NCI-H748 (cell line): Measurements from ENCODE around the gene ABCB8.

Experiments
- DNase-seq: peaks from one replicate; lab custom pipeline; 2025; ENCODE audit not compliant: unreplicated experiment; lab: John Stamatoyannopoulos, UW

ABCB8 gene

GRCh38 chr7:151028131-151028947 is at the start of gene ABCB8:
ABCB8 (plus strand) TSS chr7:151028450; CDS start chr7:151028516, 66 bp downstream.
- DNase-seq, result peak; percentile 99

- no peak for DNase-seq
Observed at GRCh38 chr7:150979713-150980390, 48.4 kb upstream of the ABCB8 start.

GRCh38 chr7:150980663-150981062 is 47.6 kb upstream of the ABCB8 start:
- no peak for DNase-seq

- DNase-seq, result no peak
Observed at GRCh38 chr7:150981644-150982043, 46.6 kb upstream of the ABCB8 start.

- no peak for DNase-seq
Observed at GRCh38 chr7:150982351-150982750, 45.9 kb upstream of the ABCB8 start.

GRCh38 chr7:150983893-150984368 is 44.3 kb upstream of the ABCB8 start:
- DNase-seq, result no peak

DNA sequence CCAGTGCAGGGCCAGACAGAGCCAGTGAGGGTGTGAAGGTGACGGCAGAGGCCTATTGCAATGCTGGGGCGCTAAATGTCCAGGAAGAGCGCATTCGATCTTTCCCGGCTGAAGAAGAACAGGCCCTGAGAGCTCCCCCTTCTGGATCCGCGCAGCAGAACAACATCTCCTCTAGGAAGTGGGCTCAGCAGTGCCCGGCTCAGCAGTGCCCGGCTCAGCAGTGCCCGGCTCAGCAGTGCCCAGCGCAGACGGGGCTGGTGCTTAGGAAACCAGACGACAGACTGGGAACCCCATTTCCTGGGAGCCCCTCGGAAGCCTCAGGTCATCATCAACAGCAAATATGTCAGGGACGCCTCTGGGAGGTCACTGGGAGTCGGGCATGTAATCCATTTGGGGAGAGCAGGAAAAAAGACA is 42.1 kb upstream of the ABCB8 start:
- DNase-seq, result peak; percentile 78

- no peak for DNase-seq
Observed at GRCh38 chr7:150986556-150986955, 41.7 kb upstream of the ABCB8 start.

GRCh38 chr7:150988230-150989226 is 39.7 kb upstream of the ABCB8 start:
- DNase-seq, result peak; percentile 69

DNA sequence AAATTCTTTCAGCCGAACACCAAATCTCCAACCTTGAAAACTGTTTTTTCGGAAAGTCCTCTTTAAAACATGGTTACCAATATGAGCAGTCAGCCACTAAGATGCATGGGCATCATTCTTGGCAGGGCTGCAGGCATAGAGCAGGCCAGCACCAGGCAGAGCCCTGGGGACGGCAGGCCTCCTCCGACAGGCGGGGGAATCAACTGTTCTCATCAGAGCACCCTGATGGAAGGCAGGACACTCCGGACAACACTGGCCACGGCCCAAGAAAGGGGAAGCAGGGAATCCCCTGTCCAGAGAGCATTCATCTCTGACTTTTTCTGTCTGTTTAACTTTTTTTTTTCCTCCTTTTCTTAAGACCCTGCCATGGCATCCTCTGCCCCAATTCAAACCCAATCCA is 38.8 kb upstream of the ABCB8 start:
- no peak for DNase-seq

DNA sequence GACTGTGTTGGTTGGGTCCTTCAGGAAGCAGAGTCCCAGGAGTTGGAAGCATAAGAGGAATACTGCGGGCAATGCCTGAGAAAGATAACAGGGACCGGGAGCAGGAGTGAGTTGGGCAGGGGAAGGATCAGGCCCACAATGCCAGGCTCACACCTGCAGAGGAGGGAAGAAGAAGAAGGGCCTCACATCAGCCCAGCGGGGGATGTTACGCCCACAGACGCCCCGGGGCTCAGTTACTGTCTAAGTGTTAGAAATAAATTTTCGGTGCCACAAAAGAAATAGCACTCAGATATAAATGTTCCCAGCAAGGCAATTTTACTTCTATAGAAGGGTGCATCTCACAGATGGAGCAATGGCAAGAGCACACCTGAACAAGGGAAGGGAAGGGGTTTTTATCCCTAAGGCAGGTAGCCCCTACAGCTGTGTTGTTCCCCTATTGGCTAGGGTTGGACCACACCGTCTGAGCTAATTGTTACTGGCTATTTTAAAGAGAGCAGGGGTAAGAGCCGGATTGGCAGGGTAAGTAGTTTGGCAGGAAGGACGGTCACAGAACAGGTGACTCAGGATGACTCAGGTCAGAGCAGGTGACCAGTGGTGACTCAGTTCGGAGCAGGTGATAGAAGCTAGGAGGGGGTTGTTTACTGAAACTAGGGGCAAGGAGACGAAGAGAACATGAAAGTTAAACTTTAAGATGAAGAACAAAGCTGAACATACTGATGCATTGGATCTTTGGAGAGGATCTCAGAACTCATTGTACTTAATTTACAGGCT is 37.6 kb upstream of the ABCB8 start, which contains the start of gene NOS3:
Gene NOS3 (plus strand): TSS at position 602 of the 771 bp plus-strand sequence. CDS start 2,787 bp downstream, outside the sequence.
- DNase-seq, result no peak

DNA sequence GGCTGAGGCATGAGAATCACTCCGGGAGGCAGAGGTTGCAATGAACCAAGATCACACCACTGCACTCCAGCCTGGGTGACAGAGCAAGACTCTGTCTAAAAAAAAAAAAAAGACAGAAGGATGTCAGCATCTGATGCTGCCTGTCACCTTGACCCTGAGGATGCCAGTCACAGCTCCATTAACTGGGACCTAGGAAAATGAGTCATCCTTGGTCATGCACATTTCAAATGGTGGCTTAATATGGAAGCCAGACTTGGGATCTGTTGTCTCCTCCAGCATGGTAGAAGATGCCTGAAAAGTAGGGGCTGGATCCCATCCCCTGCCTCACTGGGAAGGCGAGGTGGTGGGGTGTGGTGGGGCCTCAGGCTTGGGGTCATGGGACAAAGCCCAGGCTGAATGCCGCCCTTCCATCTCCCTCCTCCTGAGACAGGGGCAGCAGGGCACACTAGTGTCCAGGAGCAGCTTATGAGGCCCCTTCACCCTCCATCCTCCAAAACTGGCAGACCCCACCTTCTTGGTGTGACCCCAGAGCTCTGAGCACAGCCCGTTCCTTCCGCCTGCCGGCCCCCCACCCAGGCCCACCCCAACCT is 36.1 kb upstream of the ABCB8 start:
- DNase-seq, result no peak

- peak; percentile 30 for DNase-seq
Observed at GRCh38 chr7:150992833-150993302, 35.4 kb upstream of the ABCB8 start.

- no peak for DNase-seq
Observed at GRCh38 chr7:150993511-150993910, 34.7 kb upstream of the ABCB8 start.

DNA sequence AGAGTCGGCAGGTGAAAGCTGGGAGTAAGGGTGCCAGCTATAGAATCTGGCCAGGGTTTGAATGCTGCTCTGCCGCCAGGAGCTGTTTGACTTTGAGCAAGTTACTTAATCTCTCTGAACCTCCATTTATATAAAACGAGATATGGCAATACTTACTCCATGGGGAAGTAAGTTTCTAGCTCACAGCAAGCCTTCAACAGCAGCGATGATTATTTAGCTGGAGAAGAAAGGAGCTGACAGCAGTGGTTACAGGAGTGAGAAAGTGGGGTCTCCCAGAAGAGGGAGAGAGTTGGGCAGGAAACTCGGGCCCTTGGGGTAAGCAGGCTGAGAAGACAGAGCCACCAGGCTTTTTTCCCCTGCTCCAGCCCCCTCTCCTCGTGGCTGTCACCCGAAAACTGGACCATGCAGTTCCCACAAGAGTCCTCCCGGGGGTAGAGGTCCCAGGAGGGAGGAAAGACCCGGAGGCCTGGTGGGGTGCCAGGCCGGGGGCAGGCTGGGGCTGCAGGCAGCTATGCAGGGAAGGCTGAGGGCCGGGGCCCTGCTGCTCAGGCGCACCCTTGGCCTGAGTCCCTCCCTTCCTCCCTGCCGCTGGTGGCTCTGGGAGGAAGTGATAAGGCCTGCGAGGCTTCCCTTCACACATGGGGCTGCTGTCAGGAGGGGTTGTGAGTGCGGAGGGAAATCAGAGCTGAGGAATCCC is 34.0 kb upstream of the ABCB8 start:
- no peak for DNase-seq

DNA sequence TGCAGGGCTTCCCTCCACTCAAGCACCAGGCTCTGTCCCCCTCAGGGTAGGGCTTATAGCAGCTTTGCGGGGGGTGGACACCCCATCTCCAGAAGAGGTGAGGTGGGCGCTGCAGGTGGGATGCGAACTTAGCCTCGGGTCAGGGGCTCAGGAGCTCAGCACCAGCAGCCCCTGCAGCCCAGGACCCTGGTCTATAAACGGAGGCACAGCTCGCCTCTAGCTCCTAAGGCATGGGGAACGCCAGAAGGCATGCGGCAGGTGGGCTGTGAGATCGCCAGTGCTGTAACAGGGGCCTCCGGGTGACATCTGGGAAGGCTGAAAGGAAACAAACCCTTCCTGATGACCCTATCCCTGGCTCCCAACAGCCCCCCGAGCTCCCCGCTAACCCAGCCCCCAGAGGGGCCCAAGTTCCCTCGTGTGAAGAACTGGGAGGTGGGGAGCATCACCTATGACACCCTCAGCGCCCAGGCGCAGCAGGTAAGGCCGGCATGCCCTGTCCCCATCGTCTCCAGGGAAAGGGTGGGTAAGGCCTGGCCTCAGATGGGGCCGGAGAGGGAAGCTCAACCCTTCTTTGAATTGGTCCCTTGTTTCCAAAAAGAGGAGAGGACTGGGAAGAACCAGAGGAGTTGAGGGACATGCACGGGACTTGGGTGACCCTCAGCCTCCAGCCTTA is 33.3 kb upstream of the ABCB8 start:
- DNase-seq, result no peak

DNA sequence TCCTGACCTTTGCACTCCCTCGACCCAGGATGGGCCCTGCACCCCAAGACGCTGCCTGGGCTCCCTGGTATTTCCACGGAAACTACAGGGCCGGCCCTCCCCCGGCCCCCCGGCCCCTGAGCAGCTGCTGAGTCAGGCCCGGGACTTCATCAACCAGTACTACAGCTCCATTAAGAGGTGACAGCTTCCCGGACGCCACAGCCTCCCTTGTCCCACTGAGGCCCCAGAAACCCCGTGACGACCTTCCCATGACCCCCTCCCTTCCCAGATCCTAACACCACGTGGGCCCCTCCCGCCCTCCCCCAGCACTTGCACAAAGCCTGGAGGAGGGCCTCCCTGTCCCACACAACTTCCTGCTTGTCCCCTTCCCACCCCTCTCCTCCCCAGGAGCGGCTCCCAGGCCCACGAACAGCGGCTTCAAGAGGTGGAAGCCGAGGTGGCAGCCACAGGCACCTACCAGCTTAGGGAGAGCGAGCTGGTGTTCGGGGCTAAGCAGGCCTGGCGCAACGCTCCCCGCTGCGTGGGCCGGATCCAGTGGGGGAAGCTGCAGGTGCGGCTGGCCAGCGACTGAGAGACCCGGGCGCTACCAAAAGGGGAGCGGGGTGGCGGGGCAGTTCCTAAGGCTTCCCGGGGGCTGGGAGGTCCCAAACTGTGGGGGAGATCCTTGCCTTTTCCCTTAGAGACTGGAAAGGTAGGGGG is 31.7 kb upstream of the ABCB8 start:
- no peak for DNase-seq

GRCh38 chr7:150997075-150997511 is 31.2 kb upstream of the ABCB8 start:
- DNase-seq, result no peak
